HG02852 (cell line): ENCODE data around the gene COL27A1.

Experiments
- ATAC-seq: cut with Tn5 transposase; IDR thresholded peaks from one replicate; pipeline ENCODE4 v1.9.1; 2021; ENCODE audit warnings: mild to moderate bottlenecking, moderate library complexity; ENCODE audit not compliant: unreplicated experiment

COL27A1 gene

GRCh38 chr9:114221706-114222465, 66.5 kb downstream of the COL27A1 start:
- no peak for ATAC-seq

DNA sequence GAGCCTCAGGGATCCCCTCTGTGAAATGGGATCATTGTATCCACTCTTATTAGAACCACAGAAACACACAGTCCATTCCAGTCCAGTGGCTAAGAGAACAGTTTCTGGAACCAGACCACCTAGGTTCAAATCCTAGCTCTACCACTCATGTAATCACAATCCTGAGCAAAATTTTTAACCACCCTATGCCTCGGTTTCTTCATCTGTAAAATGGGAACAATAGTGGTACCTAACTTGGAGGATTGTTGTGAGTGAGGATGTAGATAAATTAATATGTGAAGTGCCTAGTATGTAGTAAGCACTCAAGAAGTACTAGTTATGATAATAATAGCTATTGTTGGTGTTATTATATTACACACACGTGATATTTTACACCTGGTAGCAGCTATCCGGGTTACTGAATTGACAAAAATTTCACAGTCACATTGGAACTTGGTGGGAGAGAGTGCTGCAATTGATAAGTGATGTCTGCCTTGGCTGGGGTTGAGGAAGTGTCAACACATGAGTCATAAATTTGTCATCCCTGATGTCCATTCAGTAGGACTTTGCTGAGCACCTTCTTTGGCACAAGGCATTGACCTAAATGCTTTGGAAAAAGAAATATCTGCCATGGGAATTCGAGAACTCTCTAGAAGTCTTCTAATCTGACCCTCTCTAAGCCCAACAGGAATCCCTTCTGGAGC, 68.4 kb downstream of the COL27A1 start:
- no peak for ATAC-seq

DNA sequence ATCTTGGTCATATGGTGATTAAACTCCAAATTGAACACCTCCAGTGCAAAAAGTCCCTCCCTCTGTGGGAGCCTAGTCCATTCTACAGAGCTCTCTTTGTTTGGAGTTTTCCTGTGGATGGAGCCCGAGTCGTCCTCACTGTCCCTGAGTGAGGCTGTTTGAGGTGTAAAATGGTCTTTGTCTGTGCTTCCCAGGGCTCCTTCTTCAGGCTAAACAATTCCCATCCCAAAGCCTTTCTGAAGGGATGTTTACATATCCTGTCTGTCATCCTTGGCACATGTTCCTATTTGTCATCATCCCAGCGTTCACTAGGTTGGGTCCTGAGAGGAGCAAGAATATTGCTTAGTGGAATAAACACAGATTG, 68.9 kb downstream of the COL27A1 start:
- ATAC-seq, result no peak

GRCh38 chr9:114225561-114226212, 70.3 kb downstream of the COL27A1 start:
- no peak for ATAC-seq

- no peak for ATAC-seq
Observed at GRCh38 chr9:114226246-114227055, 71.1 kb downstream of the COL27A1 start.

- ATAC-seq, result no peak
Observed at GRCh38 chr9:114227288-114228015, 72.1 kb downstream of the COL27A1 start.

DNA sequence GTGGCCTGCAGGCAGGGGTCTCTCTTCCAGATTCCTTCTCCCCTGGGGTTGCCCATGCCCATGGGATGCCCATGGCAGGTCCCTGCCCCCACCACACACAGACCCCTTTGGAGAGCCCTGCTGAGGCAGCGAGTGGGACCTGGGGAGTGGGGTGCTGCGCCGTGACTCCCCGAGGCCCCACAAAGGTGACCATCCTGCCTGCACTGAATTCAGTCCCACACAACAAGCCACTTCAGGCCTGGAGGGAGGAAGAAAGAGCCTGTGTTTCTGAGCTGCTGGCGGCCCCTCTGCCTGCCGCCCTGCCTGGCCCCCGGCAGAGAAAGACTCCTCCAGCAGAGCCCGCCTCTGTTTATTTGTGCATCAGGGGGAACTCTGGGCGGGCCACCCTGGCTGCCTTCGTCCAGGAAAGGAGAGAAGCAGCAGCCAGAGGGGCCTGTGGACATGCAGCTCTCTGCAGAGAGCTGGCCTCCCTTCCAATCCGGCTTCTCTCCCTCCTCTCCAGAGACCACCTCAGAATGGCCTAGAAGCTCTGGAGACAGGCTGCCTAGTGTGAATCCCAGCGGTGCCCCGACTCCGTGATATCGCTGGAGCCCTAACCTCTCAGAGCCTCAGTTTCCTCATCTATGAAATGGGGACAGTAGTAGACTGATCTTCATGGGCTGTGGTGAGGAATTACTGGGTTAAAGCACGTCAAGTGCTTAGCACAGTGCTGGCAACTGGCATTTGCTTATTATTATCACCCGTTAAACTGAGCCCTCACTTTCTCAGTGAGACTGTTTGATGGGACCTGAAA, 72.9 kb downstream of the COL27A1 start:
- ATAC-seq, result no peak

- no peak for ATAC-seq
Observed at GRCh38 chr9:114229295-114229694, 74.0 kb downstream of the COL27A1 start.

GRCh38 chr9:114230068-114230467, 74.7 kb downstream of the COL27A1 start:
- ATAC-seq, result no peak

DNA sequence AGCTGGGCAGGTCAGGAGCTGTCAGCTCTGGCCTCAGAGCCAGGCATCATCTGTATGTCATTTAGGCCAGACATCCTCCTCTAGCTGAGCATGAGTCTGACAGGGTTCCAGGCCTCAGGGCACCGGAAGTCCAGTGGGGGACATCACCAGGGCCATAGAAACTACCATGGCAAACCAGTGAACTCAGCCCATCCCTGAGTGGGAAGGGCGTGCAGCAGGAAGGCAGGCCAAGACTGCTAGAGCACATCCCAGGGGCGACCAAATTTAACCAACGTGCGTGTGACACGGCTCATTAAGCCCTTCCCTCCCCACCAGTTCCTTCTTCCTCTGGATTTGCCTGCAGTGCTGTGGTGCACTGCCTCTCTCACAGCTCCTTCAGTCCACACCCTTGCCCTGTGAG, 75.9 kb downstream of the COL27A1 start:
- no peak for ATAC-seq

DNA sequence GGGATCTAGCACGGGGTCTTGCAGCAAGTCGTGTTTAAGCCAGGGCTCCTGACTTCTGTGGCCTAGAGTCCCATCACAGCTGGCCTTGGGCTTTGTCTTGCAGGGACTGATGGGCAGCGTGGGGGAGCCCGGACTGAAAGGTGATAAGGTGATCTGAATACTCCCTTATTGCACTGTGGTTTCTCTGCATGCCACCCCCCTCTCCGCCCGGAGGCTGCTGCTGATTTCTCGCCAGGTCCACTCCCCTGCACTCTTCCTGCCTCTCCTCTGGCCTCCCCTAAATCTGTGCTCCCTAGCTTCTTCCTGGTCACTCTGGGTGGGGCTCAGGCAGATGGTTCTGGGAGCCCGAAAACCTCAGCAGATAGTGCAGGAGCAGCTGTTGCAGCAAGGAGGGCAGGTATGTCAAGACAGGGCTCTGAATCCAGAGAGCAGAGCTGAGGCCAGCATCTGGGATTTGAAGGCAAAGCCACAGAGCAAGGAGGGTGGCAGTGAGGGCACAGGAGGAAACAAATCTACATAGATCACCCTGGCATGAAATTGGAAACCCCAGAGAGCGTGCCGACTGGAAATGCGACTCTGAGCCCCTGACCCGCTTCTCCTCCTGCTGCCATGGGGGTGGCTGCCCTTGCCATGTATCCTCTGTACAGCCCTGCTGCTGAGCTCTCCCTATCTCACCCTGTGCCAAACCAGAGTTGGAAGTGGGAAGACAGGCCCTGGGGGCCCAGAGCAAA, 76.5 kb downstream of the COL27A1 start:
- no peak for ATAC-seq

- no peak for ATAC-seq
Observed at GRCh38 chr9:114233491-114234185, 78.3 kb downstream of the COL27A1 start.

DNA sequence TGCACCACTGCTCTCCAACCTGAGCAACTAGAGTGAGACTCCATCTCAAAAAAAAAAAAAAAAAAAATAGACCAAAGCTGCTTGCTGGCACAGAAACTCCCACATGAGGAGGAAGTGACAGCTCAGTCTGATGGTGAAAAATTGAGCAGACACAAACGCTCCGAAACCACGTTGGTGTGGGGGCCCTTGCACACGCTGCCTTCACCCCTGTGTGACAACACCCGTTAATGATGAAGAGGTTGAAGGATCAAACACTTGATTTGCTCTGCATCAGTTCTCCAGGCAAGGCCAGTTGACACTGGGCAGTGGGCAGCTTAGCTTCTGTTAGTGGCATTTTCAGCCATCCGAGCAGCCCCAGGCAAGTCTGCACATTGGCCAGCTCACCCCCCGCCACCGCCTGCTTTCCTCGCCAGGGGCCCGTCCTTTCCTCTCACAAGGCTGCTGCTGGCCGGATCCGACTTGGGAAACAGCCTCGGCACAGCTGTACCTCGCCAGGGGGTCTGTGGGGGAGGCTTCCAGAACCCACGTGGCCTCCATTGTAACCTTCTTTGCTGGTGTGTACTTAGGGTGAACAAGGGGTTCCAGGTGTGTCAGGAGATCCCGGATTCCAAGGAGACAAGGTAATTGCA, 79.8 kb downstream of the COL27A1 start:
- no peak for ATAC-seq

- ATAC-seq, result no peak
Observed at GRCh38 chr9:114236391-114237138, 81.2 kb downstream of the COL27A1 start.

DNA sequence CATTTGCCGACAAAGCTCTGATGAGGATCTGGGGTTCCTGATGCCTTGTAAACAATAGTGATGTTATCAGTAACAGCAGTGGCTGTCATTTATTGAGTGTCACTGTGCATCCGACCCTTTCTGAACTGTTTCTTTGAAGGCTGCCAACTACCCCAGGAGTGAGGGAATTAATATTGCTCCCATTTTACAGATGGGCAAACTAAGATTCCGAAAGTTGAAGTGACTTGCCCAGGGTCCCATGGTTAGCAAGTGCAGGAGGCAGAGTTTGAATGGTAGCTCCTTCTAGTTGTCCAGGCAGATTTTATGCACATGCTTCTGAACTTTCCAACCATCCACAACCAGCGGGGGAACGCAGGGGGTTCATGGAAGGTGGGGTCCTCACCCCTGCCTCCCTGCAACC, 81.9 kb downstream of the COL27A1 start:
- ATAC-seq, result no peak

GRCh38 chr9:114237781-114238180, 82.4 kb downstream of the COL27A1 start:
- ATAC-seq, result no peak

DNA sequence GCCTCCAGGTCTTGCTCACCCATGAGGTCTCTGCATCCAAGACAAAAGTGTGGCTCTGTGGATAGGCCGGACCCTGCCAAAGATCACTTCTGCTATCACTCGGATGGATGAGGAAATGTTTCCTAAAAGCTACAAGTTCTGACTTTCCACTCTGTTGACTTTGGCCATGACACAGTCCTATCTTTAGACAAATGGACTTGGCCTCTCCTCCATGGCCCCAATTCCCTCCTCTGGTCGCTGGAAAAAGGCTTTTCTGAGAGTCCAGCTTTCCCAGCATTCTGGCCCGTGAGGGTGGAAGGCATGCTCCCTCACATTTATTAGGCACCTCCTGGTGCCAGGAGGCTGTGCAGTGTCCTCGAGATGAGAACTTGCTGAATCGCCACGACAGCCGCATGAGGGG, 83.1 kb downstream of the COL27A1 start:
- no peak for ATAC-seq
